MM.1S (cell line): Measurements from ENCODE around the gene TLX3.

ENCODE experiments used
- DNase-seq: peaks from one replicate; pipeline ENCODE4 v3.0.0-alpha.2; 2015
- H2AFZ ChIP-seq: fragments of 300-600 bp; sonication (generic); 2 replicates; pipeline ENCODE4 v1.6.0; 2016; ENCODE audit warnings: antibody characterized with exemption, low read length
- H3F3A ChIP-seq: fragments of 300-600 bp; sonication (generic); 2 replicates; pipeline ENCODE4 v1.6.1; 2016; ENCODE audit warnings: mild to moderate bottlenecking, antibody characterized with exemption, low read length, moderate library complexity, mixed read lengths; ENCODE audit not compliant: insufficient read depth
- H3K27ac ChIP-seq: fragments of 300-600 bp; sonication (generic); 2 replicates; pipeline ENCODE4 v1.5.1; 2016; ENCODE audit warnings: mild to moderate bottlenecking, low read length
- H3K27me3 ChIP-seq: fragments of 300-600 bp; sonication (generic); replicated peaks from 2 replicates; pipeline ENCODE4 v1.6.0; 2016; ENCODE audit warnings: low read length; ENCODE audit not compliant: insufficient read depth
- H3K36me3 ChIP-seq: fragments of 300-600 bp; sonication (generic); replicated peaks from 2 replicates; pipeline ENCODE4 v1.6.1; 2016; ENCODE audit warnings: mild to moderate bottlenecking, low read length, mixed read lengths; ENCODE audit not compliant: insufficient read depth
- H3K4me1 ChIP-seq: fragments of 300-600 bp; sonication (generic); 2 replicates; pipeline ENCODE4 v1.6.1; 2016; ENCODE audit warnings: low read length, mixed read lengths
- H3K4me2 ChIP-seq: fragments of 300-600 bp; sonication (generic); 2 replicates; pipeline ENCODE4 v1.6.0; 2016; ENCODE audit warnings: low read depth, low read length
- H3K4me3 ChIP-seq: fragments of 300-600 bp; sonication (generic); 2 replicates; pipeline ENCODE4 v1.5.1; 2016; ENCODE audit warnings: low read length, mixed read lengths
- H3K79me2 ChIP-seq: fragments of 300-600 bp; sonication (generic); 2 replicates; pipeline ENCODE4 v1.6.1; 2016; ENCODE audit warnings: mixed run types, low read length, mixed read lengths
- H3K9ac ChIP-seq: fragments of 300-600 bp; sonication (generic); 2 replicates; pipeline ENCODE4 v1.6.1; 2016; ENCODE audit warnings: low read length, mixed read lengths
- H3K9me2 ChIP-seq: fragments of 300-600 bp; sonication (generic); replicated peaks from 2 replicates; pipeline ENCODE4 v1.6.1; 2016; ENCODE audit warnings: mild to moderate bottlenecking, low read length, mixed read lengths; ENCODE audit not compliant: insufficient read depth
- H3K9me3 ChIP-seq: fragments of 300-600 bp; sonication (generic); replicated peaks from 2 replicates; pipeline ENCODE4 v1.6.1; 2016; ENCODE audit warnings: mild to moderate bottlenecking, low read length, mixed read lengths; ENCODE audit not compliant: insufficient read depth
- H4K20me1 ChIP-seq: fragments of 300-600 bp; sonication (generic); 2 replicates; pipeline ENCODE4 v1.6.1; 2016; ENCODE audit warnings: mild to moderate bottlenecking, low read length, moderate library complexity, mixed read lengths; ENCODE audit not compliant: insufficient read depth
- EZH2 ChIP-seq: fragments of 300-600 bp; sonication (generic); optimal IDR thresholded peaks from 2 replicates; pipeline ENCODE3; 2017; ENCODE audit warnings: low read depth, mild to moderate bottlenecking, antibody characterized with exemption, low read length, mixed read lengths
- EZH2phosphoT487 ChIP-seq: fragments of 300-600 bp; sonication (generic); IDR thresholded peaks from 2 replicates; pipeline ENCODE4 v1.6.1; 2018; ENCODE audit warnings: antibody characterized with exemption, low read length
- TF ChIP-seq, protein P1 (sequence below): fragments of 300-600 bp; sonication (generic); IDR thresholded peaks from 2 replicates; pipeline ENCODE4 v1.5.1; 2016; ENCODE audit warnings: antibody characterized with exemption, low read length, mixed read lengths

TLX3 gene

GRCh38 chr5:171310819-171311321, 1.8 kb downstream of the TLX3 start:
- Histone ChIP-seq H3K4me1 (no peaks in the 10 kb centered on the region), H3K9me3 (no peaks in the 10 kb centered on the region), H3F3A (no peaks in the 10 kb centered on the region), H3K79me2 (no peaks in the 10 kb centered on the region), H3K27me3 (peaks cover 16% of the 10 kb centered on the region; the same call in 1 of the 2 replicates), H3K36me3 (no peaks in the 10 kb centered on the region), H3K9me2 (no peaks in the 10 kb centered on the region), H2AFZ (no peak overlapping the region), H3K4me3 (no peak overlapping the region), H4K20me1 (no peaks in the 10 kb centered on the region), H3K27ac (no peak overlapping the region), H3K4me2 (no peak overlapping the region), H3K9ac (no peak overlapping the region)
- no peak for DNase-seq
- no peak for TF ChIP-seq EZH2phosphoT487
- TF ChIP-seq, protein P1, sequence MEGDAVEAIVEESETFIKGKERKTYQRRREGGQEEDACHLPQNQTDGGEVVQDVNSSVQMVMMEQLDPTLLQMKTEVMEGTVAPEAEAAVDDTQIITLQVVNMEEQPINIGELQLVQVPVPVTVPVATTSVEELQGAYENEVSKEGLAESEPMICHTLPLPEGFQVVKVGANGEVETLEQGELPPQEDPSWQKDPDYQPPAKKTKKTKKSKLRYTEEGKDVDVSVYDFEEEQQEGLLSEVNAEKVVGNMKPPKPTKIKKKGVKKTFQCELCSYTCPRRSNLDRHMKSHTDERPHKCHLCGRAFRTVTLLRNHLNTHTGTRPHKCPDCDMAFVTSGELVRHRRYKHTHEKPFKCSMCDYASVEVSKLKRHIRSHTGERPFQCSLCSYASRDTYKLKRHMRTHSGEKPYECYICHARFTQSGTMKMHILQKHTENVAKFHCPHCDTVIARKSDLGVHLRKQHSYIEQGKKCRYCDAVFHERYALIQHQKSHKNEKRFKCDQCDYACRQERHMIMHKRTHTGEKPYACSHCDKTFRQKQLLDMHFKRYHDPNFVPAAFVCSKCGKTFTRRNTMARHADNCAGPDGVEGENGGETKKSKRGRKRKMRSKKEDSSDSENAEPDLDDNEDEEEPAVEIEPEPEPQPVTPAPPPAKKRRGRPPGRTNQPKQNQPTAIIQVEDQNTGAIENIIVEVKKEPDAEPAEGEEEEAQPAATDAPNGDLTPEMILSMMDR: no peak
- TF ChIP-seq EZH2: no peak

- H3K79me2 ChIP-seq: no peaks in the 10 kb centered on the region
- H3K27ac ChIP-seq: no peak overlapping the region
- no peak overlapping the region for H2AFZ ChIP-seq
- H3K9me2 ChIP-seq: no peaks in the 10 kb centered on the region
- H3K4me3 ChIP-seq: no peak overlapping the region
- H3K9ac ChIP-seq: no peak overlapping the region
- DNase-seq: no peak
- TF ChIP-seq, protein P1: no peak
- no peaks in the 10 kb centered on the region for H3F3A ChIP-seq
- no peaks in the 10 kb centered on the region for H4K20me1 ChIP-seq
- no peak overlapping the region for H3K4me2 ChIP-seq
- H3K9me3 ChIP-seq: no peaks in the 10 kb centered on the region
- no peaks in the 10 kb centered on the region for H3K36me3 ChIP-seq
- H3K27me3 ChIP-seq: peaks cover 16% of the 10 kb centered on the region; the same call in 1 of the 2 replicates
- H3K4me1 ChIP-seq: no peaks in the 10 kb centered on the region
These were observed 2.5 kb downstream of the TLX3 start for GRCh38 chr5:171311322-171312077.

GRCh38 chr5:171312129-171312974, 3.3 kb downstream of the TLX3 start:
- Histone ChIP-seq H3K4me3 (no peak overlapping the region), H3K79me2 (no peaks in the 10 kb centered on the region), H3K9me2 (no peaks in the 10 kb centered on the region), H3K36me3 (no peaks in the 10 kb centered on the region), H3K9me3 (no peaks in the 10 kb centered on the region), H2AFZ (no peak overlapping the region), H3K4me2 (peak overlapping the region; percentile 9; the same call in 1 of the 2 replicates), H3K9ac (no peak overlapping the region), H4K20me1 (no peaks in the 10 kb centered on the region), H3K27me3 (peaks cover 16% of the 10 kb centered on the region), H3K27ac (no peak overlapping the region), H3F3A (no peaks in the 10 kb centered on the region), H3K4me1 (no peaks in the 10 kb centered on the region)
- no peak for DNase-seq
- TF ChIP-seq, protein P1: no peak
- TF ChIP-seq EZH2phosphoT487 (no peak), EZH2 (no peak)
